ENCODE data around the gene CACHD1. TPM values are rescaled to one million over a fixed set of nuclear protein-coding genes. Genes with fewer than 3 reads are reported as not detected.
A peak's percentile ranks its signal among the peaks of the same experiment; 100 is the strongest.

Gene CACHD1
- total RNA-seq, 1 donor, result 3.8 TPM

DNA sequence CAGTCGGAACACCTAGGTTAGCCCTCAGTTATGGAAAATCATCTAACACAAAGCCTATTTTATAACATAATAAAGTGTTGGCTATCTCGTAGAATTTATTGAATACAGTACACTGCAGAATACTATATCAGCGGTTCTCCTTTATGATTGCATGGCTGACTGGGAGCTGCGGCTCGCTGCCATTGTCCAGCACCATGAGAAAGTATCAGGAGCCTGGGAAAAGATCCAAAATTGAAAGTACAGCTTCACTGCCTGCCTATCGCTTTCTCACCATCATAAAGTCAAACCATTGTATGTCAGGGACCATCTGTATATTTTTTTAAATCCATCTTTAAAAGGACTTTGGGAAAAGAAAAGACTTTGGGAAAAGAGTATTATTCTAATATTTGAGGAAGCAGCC is 163.0 kb downstream of the CACHD1 start:
- no peak for DNase-seq (ENCODE audit: low read depth in 2 of 3, low spot score in 2 of 3)

DNA sequence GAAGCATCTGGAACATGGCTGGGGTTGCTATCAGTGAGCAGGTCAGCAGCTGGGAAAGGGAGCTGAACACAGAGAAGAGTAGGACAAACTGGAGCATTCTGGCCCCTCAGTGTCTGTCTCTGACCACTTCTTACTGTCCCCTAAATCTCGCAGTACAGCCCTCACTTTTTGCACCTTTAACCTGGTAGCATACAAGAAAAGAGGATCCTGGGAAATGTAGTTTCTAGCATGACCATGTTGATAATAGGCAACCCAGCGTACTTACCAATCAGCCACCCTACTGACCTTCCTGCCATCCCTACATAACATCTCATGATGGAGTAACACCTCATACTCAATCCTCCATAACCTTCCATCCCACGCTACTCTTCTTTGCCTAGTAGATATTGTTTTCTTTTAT is 175.8 kb downstream of the CACHD1 start:
- DNase-seq (ENCODE audit: low read depth in 2 of 3, low spot score in 2 of 3), result no peak

- DNase-seq (ENCODE audit: low read depth in 2 of 3, low spot score in 2 of 3), result no peak
These were observed 180.5 kb downstream of the CACHD1 start for GRCh38 chr1:64650411-64650810.

DNA sequence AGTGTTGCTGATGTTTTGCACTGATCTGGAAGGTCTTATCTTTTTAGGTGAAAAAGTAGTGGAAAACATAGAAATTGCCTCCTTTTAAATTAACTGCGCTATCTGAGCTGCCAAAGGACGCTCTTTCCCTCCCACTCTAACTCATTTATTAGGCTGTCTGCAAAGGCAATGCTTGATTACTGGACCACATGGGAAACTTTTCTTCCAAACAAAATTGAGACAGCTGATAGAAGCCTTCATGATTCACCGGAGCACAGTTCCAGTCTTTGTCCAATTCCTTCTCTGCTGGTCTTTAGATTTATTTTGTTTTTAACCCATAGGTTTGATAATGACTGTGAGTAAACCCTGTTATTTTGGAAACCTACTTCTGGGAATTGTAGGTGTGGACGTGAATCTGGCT is 181.9 kb downstream of the CACHD1 start:
- DNase-seq (ENCODE audit: low read depth in 2 of 3, low spot score in 2 of 3), result no peak

DNA sequence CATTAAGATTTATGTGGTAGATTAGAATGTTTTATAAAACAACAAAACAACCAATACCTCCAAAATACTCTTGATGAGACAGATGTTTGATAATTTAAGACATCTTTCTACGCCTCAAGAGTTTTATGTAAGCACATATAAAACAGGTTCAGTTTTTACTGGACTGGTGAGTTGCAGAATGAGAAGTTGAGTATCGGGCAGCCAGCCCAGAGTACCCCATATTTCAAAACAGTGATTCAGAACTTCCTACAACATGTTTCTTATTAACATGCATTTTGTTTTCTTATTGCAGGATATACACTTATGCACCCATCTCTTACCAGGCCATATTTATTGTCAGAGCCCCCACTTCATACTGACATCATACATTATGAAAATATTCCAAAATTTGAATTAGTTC is 183.5 kb downstream of the CACHD1 start:
- DNase-seq (ENCODE audit: low read depth in 2 of 3, low spot score in 2 of 3), result no peak

- no peak for DNase-seq (ENCODE audit: low read depth in 2 of 3, low spot score in 2 of 3)
These were observed 184.8 kb downstream of the CACHD1 start for GRCh38 chr1:64654519-64655341.

GRCh38 chr1:64655861-64656260 is 185.9 kb downstream of the CACHD1 start:
- no peak for DNase-seq (ENCODE audit: low read depth in 2 of 3, low spot score in 2 of 3)

DNA sequence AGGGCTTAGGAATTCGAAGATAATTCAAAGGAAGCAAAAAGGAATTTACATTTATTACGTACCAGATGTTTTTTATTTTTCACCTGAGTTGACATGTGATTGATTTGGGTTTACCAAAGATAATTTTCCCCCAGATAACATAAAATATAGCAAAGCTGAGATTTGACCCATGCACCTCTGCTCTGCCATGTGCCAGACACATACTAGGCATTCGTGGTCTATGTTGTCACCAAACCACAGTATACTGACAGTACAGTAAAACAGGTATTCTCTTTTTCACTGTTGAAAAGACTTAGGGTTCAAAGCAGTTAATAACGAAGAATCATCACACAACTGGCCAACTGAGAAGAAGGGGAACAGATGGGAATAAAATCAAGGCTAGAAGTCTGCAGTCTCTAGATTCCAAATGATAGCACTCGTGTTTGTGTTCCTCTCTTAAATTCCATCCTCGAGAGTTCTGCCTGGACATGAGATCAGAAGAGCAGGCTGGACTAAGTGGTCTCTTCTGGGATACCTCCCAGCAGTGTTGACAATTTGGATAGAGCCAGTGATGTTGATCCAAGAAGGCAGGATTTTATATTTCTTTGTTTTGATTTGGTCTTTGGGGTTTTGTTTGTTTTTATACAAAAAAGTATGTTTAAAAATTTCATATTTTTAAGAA is 189.7 kb downstream of the CACHD1 start:
- no peak for DNase-seq (ENCODE audit: low read depth in 2 of 3, low spot score in 2 of 3)

- DNase-seq (ENCODE audit: low read depth in 2 of 3, low spot score in 2 of 3), result peak in 1 of 3 donors; percentile 7
These were observed 193.7 kb downstream of the CACHD1 start for GRCh38 chr1:64663668-64664067.

DNA sequence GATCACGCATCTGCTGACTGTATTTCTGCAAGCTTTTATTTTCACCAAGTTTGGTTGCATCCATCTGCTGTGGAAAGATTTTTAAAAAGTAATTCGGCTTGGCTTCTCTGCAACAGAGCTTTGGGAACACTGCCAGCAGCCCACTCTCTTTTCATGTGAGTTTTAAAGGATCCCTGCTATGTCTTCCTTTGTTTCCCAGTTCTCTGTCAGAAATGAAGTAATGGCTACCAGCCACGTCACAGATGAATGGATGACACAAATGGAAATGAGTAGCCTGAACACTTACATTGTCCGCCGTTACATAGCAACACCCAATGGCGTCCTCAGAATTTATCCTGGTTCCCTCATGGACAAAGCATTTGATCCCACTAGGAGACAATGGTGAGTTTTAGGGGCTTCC is 194.4 kb downstream of the CACHD1 start:
- no peak for DNase-seq (ENCODE audit: low read depth in 2 of 3, low spot score in 2 of 3)

GRCh38 chr1:64669098-64669675 is 199.3 kb downstream of the CACHD1 start:
- no peak for DNase-seq (ENCODE audit: low read depth in 2 of 3, low spot score in 2 of 3)

- peak in 1 of 3 donors; percentile 51 for DNase-seq (ENCODE audit: low read depth in 2 of 3, low spot score in 2 of 3)
These were observed 205.9 kb downstream of the CACHD1 start for GRCh38 chr1:64675718-64676345.

DNA sequence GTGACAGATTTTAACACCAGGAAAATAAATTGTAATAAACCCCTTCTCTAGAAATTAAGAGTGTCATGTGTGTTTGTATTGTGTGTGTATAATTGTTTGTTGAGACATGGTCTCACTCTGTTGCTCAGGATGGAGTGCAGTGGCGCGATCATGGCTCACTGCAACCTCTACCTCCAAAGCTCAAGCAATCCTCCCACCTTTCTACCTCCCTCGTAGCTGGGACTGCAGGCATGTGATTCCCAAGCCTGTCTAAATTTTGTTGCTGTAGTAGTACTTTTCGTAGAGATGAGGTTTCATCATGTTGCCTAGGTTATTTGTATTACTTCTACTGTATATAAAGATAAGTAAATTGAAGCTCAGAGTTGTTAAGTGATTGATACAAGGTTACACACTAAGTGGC is 206.5 kb downstream of the CACHD1 start:
- DNase-seq (ENCODE audit: low read depth in 2 of 3, low spot score in 2 of 3), result no peak

DNA sequence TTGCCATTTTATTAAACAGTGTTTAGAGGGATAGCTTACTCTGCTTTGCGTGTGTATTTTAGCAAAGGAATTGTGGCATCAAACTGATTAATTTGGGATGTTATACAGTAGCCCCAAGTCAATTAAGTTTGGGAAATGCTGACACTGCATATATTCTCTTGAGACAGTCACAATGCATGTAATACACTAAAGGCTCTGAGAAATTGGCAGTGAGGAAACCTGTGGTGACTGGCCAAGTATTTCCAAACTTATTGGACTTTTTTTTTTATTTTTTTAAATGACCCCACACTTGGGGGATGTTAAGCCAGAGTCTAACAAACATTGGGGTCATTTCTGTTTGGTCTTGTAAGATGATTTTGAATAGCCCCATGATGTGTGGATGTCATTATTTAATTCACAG is 207.6 kb downstream of the CACHD1 start:
- DNase-seq (ENCODE audit: low read depth in 2 of 3, low spot score in 2 of 3), result no peak

GRCh38 chr1:64678366-64678765 is 208.4 kb downstream of the CACHD1 start:
- no peak for DNase-seq (ENCODE audit: low read depth in 2 of 3, low spot score in 2 of 3)

- DNase-seq (ENCODE audit: low read depth in 2 of 3, low spot score in 2 of 3), result no peak
These were observed 209.2 kb downstream of the CACHD1 start for GRCh38 chr1:64679177-64679576.

DNA sequence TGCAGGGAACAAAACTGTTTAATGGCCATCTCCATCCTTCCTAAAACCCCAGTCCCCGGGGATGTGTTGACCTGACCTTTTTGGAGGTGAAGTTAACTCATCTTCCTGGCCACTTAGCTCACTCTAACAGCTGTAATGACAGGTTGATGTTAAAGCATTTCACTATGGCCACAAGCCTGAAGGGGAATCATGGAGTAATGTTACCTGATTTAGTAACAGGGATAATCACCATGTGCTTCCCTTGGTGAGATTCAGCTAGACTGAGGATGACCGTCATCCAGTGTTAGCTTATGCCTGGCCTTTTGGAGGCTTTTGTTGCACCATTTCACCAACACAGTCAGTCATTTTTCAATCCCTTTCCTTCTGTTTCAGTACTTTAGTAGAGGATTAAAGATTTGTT is 210.7 kb downstream of the CACHD1 start:
- no peak for DNase-seq (ENCODE audit: low read depth in 2 of 3, low spot score in 2 of 3)

GRCh38 chr1:64681043-64681442 is 211.1 kb downstream of the CACHD1 start:
- DNase-seq (ENCODE audit: low read depth in 2 of 3, low spot score in 2 of 3), result no peak

DNA sequence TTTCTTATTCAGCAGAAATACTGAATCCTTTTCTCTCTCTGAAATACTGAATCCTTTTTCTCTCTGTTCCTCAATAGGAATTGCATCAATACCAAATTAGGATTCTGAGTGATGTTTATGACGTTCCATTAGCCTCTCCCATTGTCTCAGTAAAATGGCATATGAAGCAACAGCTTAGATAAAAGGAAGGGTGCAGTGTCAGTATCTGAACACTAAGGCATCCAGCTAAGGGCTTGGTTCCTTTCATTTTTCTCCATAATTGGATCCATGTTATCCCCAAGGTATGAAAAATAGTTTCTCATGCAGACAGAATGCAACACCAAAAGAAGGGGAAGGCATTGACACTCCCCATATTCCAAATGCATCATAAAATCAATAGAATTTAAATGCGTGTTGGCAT is 213.5 kb downstream of the CACHD1 start:
- DNase-seq (ENCODE audit: low read depth in 2 of 3, low spot score in 2 of 3), result no peak

- DNase-seq (ENCODE audit: low read depth in 2 of 3, low spot score in 2 of 3), result no peak
These were observed 215.3 kb downstream of the CACHD1 start for GRCh38 chr1:64685217-64685616.

DNA sequence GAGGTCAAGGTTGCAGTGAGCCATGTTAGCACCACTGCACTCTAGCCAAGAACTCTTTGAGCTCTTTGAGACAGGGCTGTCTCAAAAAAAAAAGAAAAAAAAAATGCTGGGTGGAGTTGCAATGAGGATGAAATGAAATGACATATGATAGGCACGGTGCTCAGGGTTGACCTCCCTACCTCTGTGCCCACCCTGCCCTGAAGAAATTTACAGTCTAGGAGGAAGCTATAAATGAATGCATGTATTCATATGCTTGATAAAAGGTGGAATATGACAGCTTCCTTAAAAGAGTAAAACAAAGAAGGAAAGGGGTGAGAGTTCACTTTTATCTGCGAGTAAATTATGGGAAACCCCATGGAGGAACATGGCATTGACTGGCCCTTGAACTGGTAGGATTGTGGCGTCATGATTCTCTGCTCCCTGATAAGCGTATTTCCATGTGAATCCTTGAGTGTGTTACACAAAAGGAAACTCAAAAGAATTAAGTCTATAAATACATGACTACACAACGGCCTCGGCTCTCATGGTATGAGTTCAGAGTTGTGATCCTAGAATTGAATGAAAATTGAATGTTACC is 215.9 kb downstream of the CACHD1 start:
- no peak for DNase-seq (ENCODE audit: low read depth in 2 of 3, low spot score in 2 of 3)

All from hematopoietic multipotent progenitor cell (in vitro differentiated cells).